Measurements from ENCODE around the gene KPNB1. TPM values are rescaled to one million over a fixed set of nuclear protein-coding genes. Genes with fewer than 3 reads are reported as not detected.

Gene KPNB1
- polyA plus RNA-seq, 3 donors, result 5.8 to 83.3 (median 13.2) TPM

DNA sequence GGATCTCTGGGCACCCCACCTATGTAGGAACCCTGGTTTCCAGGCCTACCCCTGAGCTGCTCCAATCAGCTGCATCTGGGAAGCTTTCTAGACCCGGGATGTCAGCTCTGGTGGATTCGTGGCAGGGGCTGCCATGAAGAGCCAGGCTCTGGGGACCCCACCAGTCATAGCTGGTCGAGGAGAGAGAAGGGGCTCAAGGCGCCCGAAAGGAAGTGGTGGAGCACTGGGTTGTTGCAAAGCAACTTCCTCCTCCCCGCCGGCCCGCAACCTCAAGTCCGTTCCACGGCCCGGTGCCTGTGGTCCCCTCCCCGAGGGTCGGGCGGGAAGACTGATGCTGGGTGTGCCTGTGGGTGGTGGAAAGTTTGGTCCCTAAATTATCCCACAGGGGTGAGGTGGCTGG is 54.4 kb downstream of the KPNB1 start:
- peak overlapping the region in 1 of 3 experiments; percentile 68 for H3K4me3 ChIP-seq (replicated peaks in 1 of 3; ENCODE audit: low read depth in 2 of 3, low read length in 3 of 3)
- H3K27me3 ChIP-seq (ENCODE audit: control insufficient read depth in 2 of 2, insufficient read depth in 2 of 2, low read length in 2 of 2), result peaks cover 0 to 15% of the 10 kb centered on the region in 2 donors
- no peaks in the 10 kb centered on the region for H3K36me3 ChIP-seq (replicated peaks in 1 of 2; ENCODE audit: control insufficient read depth in 1 of 2, insufficient read depth in 2 of 2, low read length in 2 of 2)
- H3K9me3 Mint-ChIP-seq, result peaks cover 0 to 5% (median 0%) of the 10 kb centered on the region in 7 donors
- H3K36me3 Mint-ChIP-seq, result peaks cover 3 to 4% of the 10 kb centered on the region in 2 donors
- intact Hi-C loops (cut with micrococcal nuclease), result no loop called here
- peak overlapping the region; percentile 61 for H2AFZ ChIP-seq (ENCODE audit: insufficient read depth, low read depth, low read length, poor library complexity, severe bottlenecking)
- 0% methylated on average over 10 of the region's 14 CpGs for WGBS (ENCODE audit: insufficient coverage)
- no peaks in the 10 kb centered on the region for H3K9me3 ChIP-seq (replicated peaks in 1 of 2; ENCODE audit: control insufficient read depth in 1 of 2, insufficient read depth in 1 of 2, low read length in 2 of 2)
- no peak overlapping the region for H3K9ac ChIP-seq (ENCODE audit: insufficient read depth, low read length, poor library complexity, severe bottlenecking)
- peak in 2 of 3 donors; percentile 35 to 50 for DNase-seq
- peak overlapping the region in 1 of 2 donors; percentile 76 for H3K4me3 Mint-ChIP-seq
- peaks cover 49% of the 10 kb centered on the region for H3K4me1 Mint-ChIP-seq
- H3K27ac Mint-ChIP-seq, result peak overlapping the region in 2 of 7 donors; percentile 37 to 41
- peaks cover 4% of the 10 kb centered on the region for H4K20me1 ChIP-seq (ENCODE audit: insufficient read depth, low read length)
- peaks cover 17 to 32% (median 18%) of the 10 kb centered on the region in 3 donors for H3K27me3 Mint-ChIP-seq (ENCODE audit: low read depth in 3 of 3)
- TF ChIP-seq, protein P1, sequence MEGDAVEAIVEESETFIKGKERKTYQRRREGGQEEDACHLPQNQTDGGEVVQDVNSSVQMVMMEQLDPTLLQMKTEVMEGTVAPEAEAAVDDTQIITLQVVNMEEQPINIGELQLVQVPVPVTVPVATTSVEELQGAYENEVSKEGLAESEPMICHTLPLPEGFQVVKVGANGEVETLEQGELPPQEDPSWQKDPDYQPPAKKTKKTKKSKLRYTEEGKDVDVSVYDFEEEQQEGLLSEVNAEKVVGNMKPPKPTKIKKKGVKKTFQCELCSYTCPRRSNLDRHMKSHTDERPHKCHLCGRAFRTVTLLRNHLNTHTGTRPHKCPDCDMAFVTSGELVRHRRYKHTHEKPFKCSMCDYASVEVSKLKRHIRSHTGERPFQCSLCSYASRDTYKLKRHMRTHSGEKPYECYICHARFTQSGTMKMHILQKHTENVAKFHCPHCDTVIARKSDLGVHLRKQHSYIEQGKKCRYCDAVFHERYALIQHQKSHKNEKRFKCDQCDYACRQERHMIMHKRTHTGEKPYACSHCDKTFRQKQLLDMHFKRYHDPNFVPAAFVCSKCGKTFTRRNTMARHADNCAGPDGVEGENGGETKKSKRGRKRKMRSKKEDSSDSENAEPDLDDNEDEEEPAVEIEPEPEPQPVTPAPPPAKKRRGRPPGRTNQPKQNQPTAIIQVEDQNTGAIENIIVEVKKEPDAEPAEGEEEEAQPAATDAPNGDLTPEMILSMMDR (IDR thresholded peaks at IDR 0.05), result no peak
- peak overlapping the region; percentile 78 for H3K4me2 ChIP-seq (replicated peaks; ENCODE audit: extremely low read depth, low read length, poor library complexity, severe bottlenecking)
- no peak overlapping the region for H3K27ac ChIP-seq (ENCODE audit: low read depth in 1 of 2, low read length in 2 of 2)
- H3K79me2 ChIP-seq (ENCODE audit: insufficient read depth, low read length), result no peaks in the 10 kb centered on the region
- peaks cover 41 to 47% of the 10 kb centered on the region in 2 donors for H3K4me1 ChIP-seq (ENCODE audit: control insufficient read depth in 1 of 2, insufficient read depth in 2 of 2, low read length in 2 of 2)

DNA sequence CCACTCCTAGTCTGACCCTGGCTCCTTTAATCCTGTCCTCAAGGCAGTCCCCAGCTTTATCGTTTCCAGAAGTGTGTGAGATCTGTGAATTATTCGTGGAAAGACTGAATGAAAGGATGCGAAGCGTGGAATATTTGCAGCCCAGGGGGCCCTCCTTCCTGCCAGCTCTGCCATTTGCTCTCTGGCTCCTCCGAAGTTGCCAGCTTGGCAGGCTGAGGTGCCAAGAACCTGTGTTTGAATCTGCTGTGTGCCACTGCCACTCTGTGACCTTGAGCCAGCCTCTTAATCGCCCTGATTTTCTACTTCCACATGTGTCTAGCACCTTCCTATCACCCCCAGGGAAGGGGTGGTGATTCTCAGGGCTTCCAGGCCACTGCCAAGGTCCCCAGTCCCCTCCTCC is 55.0 kb downstream of the KPNB1 start:
- Histone ChIP-seq H3K79me2 (ENCODE audit: insufficient read depth, low read length) (no peaks in the 10 kb centered on the region), H3K27me3 (ENCODE audit: control insufficient read depth in 2 of 2, insufficient read depth in 2 of 2, low read length in 2 of 2) (peaks cover 0 to 15% of the 10 kb centered on the region in 2 donors), H3K4me3 (replicated peaks in 1 of 3; ENCODE audit: low read depth in 2 of 3, low read length in 3 of 3) (no peak overlapping the region), H3K4me2 (replicated peaks; ENCODE audit: extremely low read depth, low read length, poor library complexity, severe bottlenecking) (no peak overlapping the region), H2AFZ (ENCODE audit: insufficient read depth, low read depth, low read length, poor library complexity, severe bottlenecking) (peak overlapping the region; percentile 61), H3K9ac (ENCODE audit: insufficient read depth, low read length, poor library complexity, severe bottlenecking) (no peak overlapping the region), H3K9me3 (replicated peaks in 1 of 2; ENCODE audit: control insufficient read depth in 1 of 2, insufficient read depth in 1 of 2, low read length in 2 of 2) (no peaks in the 10 kb centered on the region), H3K27ac (ENCODE audit: low read depth in 1 of 2, low read length in 2 of 2) (no peak overlapping the region), H4K20me1 (ENCODE audit: insufficient read depth, low read length) (peaks cover 3% of the 10 kb centered on the region), H3K4me1 (ENCODE audit: control insufficient read depth in 1 of 2, insufficient read depth in 2 of 2, low read length in 2 of 2) (peaks cover 41 to 47% of the 10 kb centered on the region in 2 donors), H3K36me3 (replicated peaks in 1 of 2; ENCODE audit: control insufficient read depth in 1 of 2, insufficient read depth in 2 of 2, low read length in 2 of 2) (no peaks in the 10 kb centered on the region)
- peak overlapping the region in 1 of 7 donors; percentile 65 for H3K27ac Mint-ChIP-seq
- intact Hi-C loops (cut with micrococcal nuclease), result no loop called here
- peaks cover 49% of the 10 kb centered on the region for H3K4me1 Mint-ChIP-seq
- H3K27me3 Mint-ChIP-seq (ENCODE audit: low read depth in 3 of 3), result peaks cover 17 to 32% (median 18%) of the 10 kb centered on the region in 3 donors
- DNase-seq, result no peak
- H3K9me3 Mint-ChIP-seq, result peaks cover 0 to 5% (median 0%) of the 10 kb centered on the region in 7 donors
- H3K36me3 Mint-ChIP-seq, result peaks cover 3 to 4% of the 10 kb centered on the region in 2 donors
- WGBS (ENCODE audit: insufficient coverage), result 63% methylated on average over 1 of the region's 6 CpGs
- TF ChIP-seq, protein P1 (IDR thresholded peaks at IDR 0.05), result no peak
- H3K4me3 Mint-ChIP-seq, result peak overlapping the region in 1 of 2 donors; percentile 76

Data from CD14-positive monocyte (primary cell).